ENCODE results near the gene IL20.

Gene IL20

GRCh38 chr1:206905295-206906164, 40.1 kb downstream of the IL20 start:
- peak in 4 of 6 experiments; percentile 29 to 59 (median 56) for DNase-seq

DNA sequence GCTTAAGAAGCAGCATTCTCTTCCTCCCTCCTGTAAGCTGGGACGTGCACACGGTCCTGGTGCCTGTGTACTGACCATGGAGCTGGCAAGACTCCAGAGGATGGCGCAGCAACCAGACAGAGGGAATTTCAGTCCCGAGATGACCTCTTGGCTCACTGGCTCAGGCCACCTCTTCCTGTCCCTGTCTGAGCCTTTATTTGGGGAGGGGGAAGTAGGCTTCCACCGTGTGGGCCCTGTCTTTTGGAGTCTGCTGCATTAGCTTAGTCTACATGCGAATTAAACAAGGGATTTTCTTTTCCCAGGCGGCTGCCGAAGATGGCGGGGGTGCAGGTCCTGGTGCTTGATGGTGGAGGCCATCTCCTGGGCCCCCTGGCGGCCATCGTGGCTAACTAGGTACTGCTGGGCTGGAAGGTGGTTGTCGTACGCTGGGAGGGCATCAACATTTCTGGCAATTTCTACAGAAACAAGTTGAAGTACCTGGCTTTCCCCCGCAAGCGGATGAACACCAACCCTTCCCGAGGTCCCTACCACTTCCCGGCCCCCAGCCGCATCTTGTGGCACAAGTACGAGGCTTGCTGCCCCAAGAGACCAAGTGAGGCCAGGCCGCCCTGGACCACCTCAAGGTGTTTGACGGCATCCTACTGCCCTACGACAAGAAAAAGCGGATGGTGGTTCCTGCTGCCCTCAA, 42.0 kb downstream of the IL20 start:
- no peak for DNase-seq

- no peak for DNase-seq
These were observed 42.6 kb downstream of the IL20 start for GRCh38 chr1:206908038-206908437.

- peak; percentile 49 to 70 (median 64) for DNase-seq
These were observed 43.9 kb downstream of the IL20 start for GRCh38 chr1:206909161-206909882.

DNA sequence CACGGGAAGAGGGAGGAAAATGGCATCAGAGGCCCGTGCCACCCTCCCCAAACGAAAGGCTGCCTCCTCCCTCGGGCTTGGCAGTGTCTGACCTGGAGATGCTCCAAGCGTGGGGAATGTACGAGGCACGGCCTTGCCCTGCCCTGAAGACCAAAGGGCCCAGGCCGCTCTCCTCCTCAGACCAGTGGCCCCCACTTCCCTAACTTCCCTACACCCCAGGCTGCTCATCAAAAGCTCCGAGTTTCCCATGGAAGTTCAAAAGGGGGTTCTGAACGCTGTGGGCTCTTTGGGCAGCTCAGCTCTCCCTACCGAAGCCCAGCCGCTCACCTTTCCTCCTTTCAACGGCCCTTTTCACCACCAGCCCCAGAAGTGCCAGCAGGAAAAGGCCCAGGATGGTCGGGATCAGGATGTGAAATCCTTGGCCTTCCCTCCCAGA, 44.5 kb downstream of the IL20 start:
- DNase-seq = no peak

DNA sequence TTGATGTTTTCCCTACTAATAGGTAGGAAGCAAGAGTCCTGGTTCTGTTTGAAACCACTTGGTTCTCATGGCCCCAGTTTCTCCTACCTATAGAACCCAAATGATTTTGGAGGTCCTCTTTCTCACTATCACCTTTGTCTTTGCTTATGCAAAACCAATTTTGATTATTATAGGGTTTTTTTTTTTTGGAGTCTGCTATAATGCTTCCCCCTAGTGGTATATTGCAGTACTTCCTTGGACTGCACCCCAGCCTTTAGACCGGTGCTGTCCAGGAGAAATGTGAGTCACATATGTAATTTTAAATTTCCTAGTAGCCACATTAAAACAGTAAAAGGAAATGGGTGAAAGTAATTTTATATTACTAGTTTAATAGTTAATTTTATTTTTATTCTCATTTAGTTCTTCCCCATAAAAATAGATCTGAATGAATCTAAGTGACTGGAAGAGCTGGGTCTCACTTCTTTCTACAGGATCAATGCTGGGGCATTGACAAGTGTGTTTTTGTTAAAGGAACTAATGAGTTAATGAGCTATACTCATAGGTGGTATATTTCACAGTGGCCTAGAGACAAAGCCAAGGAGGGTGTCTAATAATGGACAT, 45.7 kb downstream of the IL20 start:
- peak in 4 of 6 experiments; percentile 26 to 73 (median 48) for DNase-seq

GRCh38 chr1:206912445-206913095, 47.1 kb downstream of the IL20 start:
- DNase-seq = peak; percentile 24 to 82 (median 51)

DNA sequence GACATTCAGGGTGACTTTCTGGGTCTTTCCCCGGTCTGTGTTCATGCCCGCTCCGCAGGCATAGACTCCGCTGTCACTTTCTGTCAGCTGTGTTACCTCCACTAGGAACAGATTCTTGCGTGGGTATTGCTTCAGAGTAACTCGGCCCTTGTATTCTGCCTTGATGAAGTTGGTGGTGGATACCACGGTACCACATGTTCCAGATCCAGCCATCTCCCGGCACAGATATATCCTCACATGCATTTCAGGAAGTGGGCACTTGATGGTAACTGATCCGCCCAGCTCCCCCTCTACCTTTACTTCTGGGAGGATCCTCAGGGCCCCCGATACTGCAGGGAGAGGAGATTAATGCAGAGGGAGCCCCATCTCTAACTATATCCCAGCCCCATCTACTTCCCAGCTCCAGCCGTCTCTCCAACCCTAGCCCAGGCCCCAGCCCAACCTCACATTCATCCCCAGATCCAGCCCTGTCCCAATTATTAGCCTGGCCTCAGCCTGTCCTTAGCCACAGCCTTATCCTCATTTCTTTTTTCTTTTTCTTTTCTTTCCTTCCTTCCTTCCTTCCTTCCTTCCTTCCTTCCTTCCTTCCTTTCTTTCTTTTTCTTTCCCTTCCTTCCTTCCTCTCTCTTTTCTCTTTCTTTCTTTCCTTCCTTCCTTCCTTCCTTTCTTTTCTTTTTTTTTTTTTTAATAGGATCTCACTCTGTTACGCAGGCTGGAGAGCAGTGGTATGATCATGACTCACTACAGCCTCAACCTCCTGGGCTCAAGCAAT, 48.5 kb downstream of the IL20 start:
- no peak for DNase-seq

GRCh38 chr1:206915030-206915735, 49.8 kb downstream of the IL20 start:
- no peak for DNase-seq

DNA sequence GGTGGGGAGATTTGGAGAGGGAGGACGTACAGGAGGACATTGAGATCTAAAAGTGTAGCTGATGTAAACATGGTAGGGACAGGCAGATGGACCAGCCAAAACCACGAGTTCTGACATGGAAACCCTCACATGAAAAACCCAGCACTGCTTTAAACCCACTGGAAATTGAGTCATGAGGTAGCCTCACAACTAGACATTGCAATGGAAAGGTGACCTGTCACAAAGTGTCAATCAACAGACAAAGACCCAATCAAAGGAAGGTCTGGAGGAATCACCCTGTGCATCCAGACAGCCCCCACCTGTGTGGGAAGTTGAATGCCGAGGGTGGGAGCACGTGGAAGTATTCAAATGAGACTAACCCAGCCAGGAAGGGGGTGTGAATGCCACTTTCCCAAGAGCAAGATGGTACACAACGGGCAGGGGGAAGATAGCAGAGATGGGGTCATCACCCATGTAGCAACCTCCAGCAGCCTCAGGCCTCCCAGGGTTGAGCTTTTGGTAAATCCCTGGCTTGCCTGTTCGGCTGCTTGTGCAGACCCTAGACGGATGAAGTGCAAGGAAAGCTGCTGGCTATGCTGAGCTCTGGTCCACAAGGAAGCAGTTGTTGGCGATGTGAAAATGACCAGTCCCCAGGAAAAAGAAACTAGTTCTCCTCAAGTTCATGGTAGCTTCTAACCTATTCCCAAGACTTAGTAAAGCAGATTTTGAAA, 50.7 kb downstream of the IL20 start:
- DNase-seq = no peak

- DNase-seq = no peak
These were observed 52.7 kb downstream of the IL20 start for GRCh38 chr1:206918076-206918475.

All from stimulated activated naive CD4-positive, alpha-beta T cell (primary cell).